ENCODE measurements around the gene GPR78.

Gene GPR78

DNA sequence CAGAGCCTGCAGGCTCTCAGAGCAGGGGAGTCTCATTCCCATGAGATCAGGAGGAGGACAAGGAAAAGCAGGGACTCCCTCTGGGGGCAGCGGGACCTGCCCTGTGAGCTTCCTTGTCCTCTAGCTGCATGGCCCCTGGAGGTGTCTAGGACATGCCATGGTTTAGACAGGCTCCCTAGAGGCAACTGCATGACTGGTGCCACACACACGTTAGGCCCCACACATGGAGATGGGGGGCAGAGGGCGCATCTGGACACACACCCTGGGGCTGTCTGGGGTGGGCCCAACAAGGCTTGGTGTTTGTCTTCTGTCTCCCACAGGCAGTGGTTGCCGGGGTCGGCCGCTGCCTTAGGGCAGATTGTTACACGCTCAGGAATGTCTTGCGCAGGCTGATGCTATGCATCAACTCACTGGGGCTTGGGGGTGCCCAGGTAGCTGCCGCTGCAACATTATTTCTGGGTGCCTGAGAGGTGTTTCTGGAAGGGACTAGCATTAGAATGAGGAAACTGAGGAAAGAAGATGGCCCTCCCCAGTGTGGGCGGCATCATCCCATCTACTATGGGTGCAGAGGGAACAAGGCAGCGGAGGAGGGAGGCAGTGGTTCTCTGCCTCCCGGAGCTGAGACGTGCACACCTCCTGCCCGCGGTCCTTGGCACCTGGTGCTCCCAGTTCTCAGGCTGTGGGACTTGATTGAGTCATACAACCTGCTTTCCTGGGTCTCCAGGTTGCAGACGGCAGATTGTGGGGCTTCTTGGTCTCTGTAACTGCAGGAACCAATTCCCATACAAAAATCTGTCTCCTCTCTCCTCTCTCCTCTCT is 32.1 kb upstream of the GPR78 start:
- H3K9ac ChIP-seq (ENCODE audit: low read length), result no peak overlapping the region
- no peaks in the 10 kb centered on the region for H3K27me3 ChIP-seq (ENCODE audit: insufficient read depth, low read length)
- no peaks in the 10 kb centered on the region for H3K4me1 ChIP-seq (ENCODE audit: insufficient read depth, low read length, severe bottlenecking)
- H3K9me3 ChIP-seq (ENCODE audit: low read length), result no peaks in the 10 kb centered on the region
- no peak overlapping the region for H3K27ac ChIP-seq (ENCODE audit: low read depth, low read length, poor library complexity, severe bottlenecking)
- no peaks in the 10 kb centered on the region for H3K9me2 ChIP-seq (ENCODE audit: low read depth, low read length)
- no peaks in the 10 kb centered on the region for H3K36me3 ChIP-seq (ENCODE audit: insufficient read depth, low read length)
- H3K79me2 ChIP-seq (ENCODE audit: insufficient read depth, low read length), result no peaks in the 10 kb centered on the region
- H3F3A ChIP-seq (ENCODE audit: insufficient read depth, low read length), result no peaks in the 10 kb centered on the region
- H3K4me2 ChIP-seq (ENCODE audit: low read length), result no peak overlapping the region
- H3K4me3 ChIP-seq (ENCODE audit: low read depth, low read length, poor library complexity, severe bottlenecking), result no peak overlapping the region
- H4K20me1 ChIP-seq (ENCODE audit: insufficient read depth, low read length), result no peaks in the 10 kb centered on the region
- H2AFZ ChIP-seq (ENCODE audit: low read length), result no peak overlapping the region
- TF ChIP-seq, protein P1, sequence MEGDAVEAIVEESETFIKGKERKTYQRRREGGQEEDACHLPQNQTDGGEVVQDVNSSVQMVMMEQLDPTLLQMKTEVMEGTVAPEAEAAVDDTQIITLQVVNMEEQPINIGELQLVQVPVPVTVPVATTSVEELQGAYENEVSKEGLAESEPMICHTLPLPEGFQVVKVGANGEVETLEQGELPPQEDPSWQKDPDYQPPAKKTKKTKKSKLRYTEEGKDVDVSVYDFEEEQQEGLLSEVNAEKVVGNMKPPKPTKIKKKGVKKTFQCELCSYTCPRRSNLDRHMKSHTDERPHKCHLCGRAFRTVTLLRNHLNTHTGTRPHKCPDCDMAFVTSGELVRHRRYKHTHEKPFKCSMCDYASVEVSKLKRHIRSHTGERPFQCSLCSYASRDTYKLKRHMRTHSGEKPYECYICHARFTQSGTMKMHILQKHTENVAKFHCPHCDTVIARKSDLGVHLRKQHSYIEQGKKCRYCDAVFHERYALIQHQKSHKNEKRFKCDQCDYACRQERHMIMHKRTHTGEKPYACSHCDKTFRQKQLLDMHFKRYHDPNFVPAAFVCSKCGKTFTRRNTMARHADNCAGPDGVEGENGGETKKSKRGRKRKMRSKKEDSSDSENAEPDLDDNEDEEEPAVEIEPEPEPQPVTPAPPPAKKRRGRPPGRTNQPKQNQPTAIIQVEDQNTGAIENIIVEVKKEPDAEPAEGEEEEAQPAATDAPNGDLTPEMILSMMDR (IDR thresholded peaks at IDR 0.05; ENCODE audit: low read length), result no peak
- no peak for TF ChIP-seq EZH2 (IDR thresholded peaks at IDR 0.05; ENCODE audit: borderline replicate concordance, low read length)

DNA sequence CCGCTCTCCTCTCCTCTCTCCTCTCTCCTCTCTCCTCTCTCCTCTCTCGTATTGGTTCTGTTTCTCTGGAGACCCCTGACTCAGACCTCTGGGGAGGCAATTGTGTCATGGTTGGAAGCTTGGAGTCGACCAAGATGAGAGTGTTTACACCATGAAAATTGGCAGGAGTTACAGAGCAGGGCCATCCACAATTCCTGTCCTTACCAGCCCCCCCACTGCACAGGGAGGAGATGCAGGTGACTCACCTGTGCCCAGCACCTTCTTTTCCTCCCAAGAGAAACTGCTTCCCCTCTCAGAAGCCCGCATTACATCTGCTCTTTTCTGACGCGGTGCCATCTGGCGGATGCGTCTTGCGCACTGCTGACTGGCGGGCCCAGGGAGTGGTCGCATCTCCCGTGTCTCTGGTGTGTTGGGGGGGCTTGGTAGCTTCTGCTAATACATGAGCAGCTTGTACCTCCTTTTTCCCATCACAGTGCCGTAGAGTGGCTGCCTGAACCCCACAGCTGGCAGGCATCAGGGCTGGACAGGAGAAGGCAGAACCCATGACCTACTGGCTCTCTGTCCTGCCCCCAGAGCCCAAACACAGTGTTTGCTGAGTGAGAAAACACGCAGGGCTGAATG is 31.4 kb upstream of the GPR78 start:
- Histone ChIP-seq H3K9ac (ENCODE audit: low read length) (no peak overlapping the region), H3K4me1 (ENCODE audit: insufficient read depth, low read length, severe bottlenecking) (no peaks in the 10 kb centered on the region), H3K4me3 (ENCODE audit: low read depth, low read length, poor library complexity, severe bottlenecking) (no peak overlapping the region), H3F3A (ENCODE audit: insufficient read depth, low read length) (no peaks in the 10 kb centered on the region), H3K9me3 (ENCODE audit: low read length) (no peaks in the 10 kb centered on the region), H3K27ac (ENCODE audit: low read depth, low read length, poor library complexity, severe bottlenecking) (no peak overlapping the region), H3K9me2 (ENCODE audit: low read depth, low read length) (no peaks in the 10 kb centered on the region), H2AFZ (ENCODE audit: low read length) (no peak overlapping the region), H3K4me2 (ENCODE audit: low read length) (no peak overlapping the region), H3K36me3 (ENCODE audit: insufficient read depth, low read length) (no peaks in the 10 kb centered on the region), H4K20me1 (ENCODE audit: insufficient read depth, low read length) (no peaks in the 10 kb centered on the region), H3K79me2 (ENCODE audit: insufficient read depth, low read length) (no peaks in the 10 kb centered on the region), H3K27me3 (ENCODE audit: insufficient read depth, low read length) (no peaks in the 10 kb centered on the region)
- TF ChIP-seq EZH2 (IDR thresholded peaks at IDR 0.05; ENCODE audit: borderline replicate concordance, low read length), result no peak
- TF ChIP-seq, protein P1 (IDR thresholded peaks at IDR 0.05; ENCODE audit: low read length), result no peak

DNA sequence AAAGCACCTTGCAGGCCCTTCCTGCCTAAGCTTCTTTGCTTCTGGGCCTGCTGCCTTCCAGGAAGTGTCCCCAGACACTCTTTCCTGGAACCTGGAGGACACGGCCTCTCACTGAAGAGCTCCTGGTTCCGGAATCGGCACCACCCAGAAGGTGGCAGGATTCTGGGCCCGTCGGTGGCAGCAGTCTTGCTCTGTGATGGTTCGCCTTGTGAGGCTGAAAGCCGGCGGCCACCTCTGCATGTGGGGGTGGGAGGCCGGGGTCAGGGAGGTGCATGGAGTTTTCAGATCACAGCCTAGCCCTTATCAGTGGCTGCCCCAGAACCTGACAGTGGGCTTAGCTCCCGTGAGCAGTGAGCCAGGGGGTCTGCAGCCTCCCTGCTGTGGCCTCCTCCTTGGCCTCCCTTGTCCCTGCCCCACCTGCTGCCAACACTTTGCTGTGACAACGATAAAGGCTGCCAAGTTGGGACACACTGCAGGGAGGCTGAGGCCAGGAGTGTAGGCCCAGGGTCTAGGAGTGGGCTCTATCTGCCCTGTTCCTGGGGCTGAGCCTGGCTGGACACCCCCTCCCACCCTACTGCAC is 30.8 kb upstream of the GPR78 start:
- H3K9ac ChIP-seq (ENCODE audit: low read length), result no peak overlapping the region
- no peaks in the 10 kb centered on the region for H3K27me3 ChIP-seq (ENCODE audit: insufficient read depth, low read length)

More for the DNA sequence above, 30.8 kb upstream of the GPR78 start:
- no peaks in the 10 kb centered on the region for H3K4me1 ChIP-seq (ENCODE audit: insufficient read depth, low read length, severe bottlenecking)
- no peaks in the 10 kb centered on the region for H4K20me1 ChIP-seq (ENCODE audit: insufficient read depth, low read length)
- no peak overlapping the region for H3K27ac ChIP-seq (ENCODE audit: low read depth, low read length, poor library complexity, severe bottlenecking)
- H3K4me2 ChIP-seq (ENCODE audit: low read length), result no peak overlapping the region
- H3K79me2 ChIP-seq (ENCODE audit: insufficient read depth, low read length), result no peaks in the 10 kb centered on the region
- H3K9me3 ChIP-seq (ENCODE audit: low read length), result no peaks in the 10 kb centered on the region
- H3K36me3 ChIP-seq (ENCODE audit: insufficient read depth, low read length), result no peaks in the 10 kb centered on the region
- no peak overlapping the region for H3K4me3 ChIP-seq (ENCODE audit: low read depth, low read length, poor library complexity, severe bottlenecking)
- TF ChIP-seq EZH2 (IDR thresholded peaks at IDR 0.05; ENCODE audit: borderline replicate concordance, low read length), result no peak
- TF ChIP-seq, protein P1 (IDR thresholded peaks at IDR 0.05; ENCODE audit: low read length), result no peak
- H2AFZ ChIP-seq (ENCODE audit: low read length), result no peak overlapping the region
- no peaks in the 10 kb centered on the region for H3K9me2 ChIP-seq (ENCODE audit: low read depth, low read length)
- H3F3A ChIP-seq (ENCODE audit: insufficient read depth, low read length), result no peaks in the 10 kb centered on the region

Data from OCI-LY1 (cell line).